Suprapubic skin (tissue), 4 donors: ENCODE data around the gene ZNF23. TPM values are rescaled to one million over a fixed set of nuclear protein-coding genes. Genes with fewer than 3 reads are reported as not detected.

Source experiments
- DNase-seq, 2 donors: peaks; one replicate each; pipeline ENCODE4 v3.0.0-alpha.2; 2019; ENCODE audit warnings: low spot score in 2 of 2
- H3K27ac ChIP-seq: fragments of 200-600 bp; sonication (generic); one replicate; pipeline ENCODE4 v1.5.1; 2019
- H3K27me3 ChIP-seq: fragments of 200-600 bp; sonication (generic); one replicate; pipeline ENCODE4 v1.5.1; 2019
- H3K36me3 ChIP-seq: fragments of 200-600 bp; sonication (generic); one replicate; pipeline ENCODE4 v1.5.1; 2019
- H3K4me1 ChIP-seq: fragments of 200-600 bp; sonication (generic); one replicate; pipeline ENCODE4 v1.5.1; 2019
- H3K4me3 ChIP-seq: fragments of 200-600 bp; sonication (generic); one replicate; pipeline ENCODE4 v1.5.1; 2019; ENCODE audit warnings: mild to moderate bottlenecking
- H3K9me3 ChIP-seq: fragments of 200-600 bp; sonication (generic); one replicate; pipeline ENCODE4 v1.5.1; 2019
- EP300 ChIP-seq: sonication (generic); formaldehyde crosslinking; IDR thresholded peaks from one replicate; pipeline ENCODE4 v1.6.1; 2017; ENCODE audit warnings: antibody characterized with exemption
- POLR2A ChIP-seq, 2 donors: fragments of 450-650 bp; IDR thresholded peaks; one replicate each; pipeline ENCODE4 v1.6.1; 2017; ENCODE audit warnings: antibody characterized with exemption in 2 of 2, mild to moderate bottlenecking in 2 of 2, moderate library complexity in 2 of 2
- POLR2AphosphoS5 ChIP-seq, 3 donors: sonication (generic); formaldehyde crosslinking; IDR thresholded peaks; one replicate each; pipeline ENCODE4 v1.6.1; 2017; ENCODE audit warnings: antibody characterized with exemption in 3 of 3
- WGBS: methylation state at CpG from one replicate; pipeline ENCODE4 v1.1.5; 2018; 5-methylcytosine and 5-hydroxymethylcytosine counted together
- total RNA-seq, 4 donors: library from RNA; depleted of rRNA; stranded (reverse); fragments of >200 nt; gene quantifications; one replicate each; pipeline ENCODE4 v1.1.0, GENCODE V29; 2016
- TF ChIP-seq, protein P1 (sequence below), 2 donors: fragments of 200-600 bp in 1 of 2; fragments of 450-650 bp in 1 of 2; sonication (generic) in 1 of 2; IDR thresholded peaks; one replicate each; pipeline ENCODE4 v1.5.1; 2016 to 2019; ENCODE audit warnings: antibody characterized with exemption in 2 of 2, mild to moderate bottlenecking in 1 of 2, moderate library complexity in 1 of 2

Gene ZNF23
- total RNA-seq, 4 donors from 2014 or later: 2.5 to 5.8 (median 4.8) TPM

DNA sequence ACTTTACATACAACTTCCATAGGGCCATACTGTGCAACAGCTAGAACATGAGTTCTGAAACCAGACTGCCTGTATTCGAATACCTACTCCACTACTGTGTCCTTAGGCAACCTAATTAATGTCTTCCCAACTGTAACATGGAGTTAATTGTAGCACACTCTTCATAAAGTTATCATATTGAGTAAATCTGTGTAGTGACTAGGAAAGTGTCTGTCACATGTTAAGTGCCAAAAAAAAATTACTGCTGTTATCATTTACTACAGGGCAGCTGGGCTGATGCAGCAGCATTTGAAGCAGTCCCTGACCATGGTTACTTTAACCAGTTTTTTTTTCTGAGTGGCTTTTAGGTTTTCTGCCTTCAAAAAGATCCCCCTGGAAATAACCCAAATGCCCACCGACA is 10.9 kb upstream of the ZNF23 start:
- no peak for DNase-seq
- no peak overlapping the region for H3K4me3 ChIP-seq
- H3K4me1 ChIP-seq: no peaks in the 10 kb centered on the region
- no peaks in the 10 kb centered on the region for H3K9me3 ChIP-seq
- no peak overlapping the region for H3K27ac ChIP-seq
- TF ChIP-seq, protein P1, sequence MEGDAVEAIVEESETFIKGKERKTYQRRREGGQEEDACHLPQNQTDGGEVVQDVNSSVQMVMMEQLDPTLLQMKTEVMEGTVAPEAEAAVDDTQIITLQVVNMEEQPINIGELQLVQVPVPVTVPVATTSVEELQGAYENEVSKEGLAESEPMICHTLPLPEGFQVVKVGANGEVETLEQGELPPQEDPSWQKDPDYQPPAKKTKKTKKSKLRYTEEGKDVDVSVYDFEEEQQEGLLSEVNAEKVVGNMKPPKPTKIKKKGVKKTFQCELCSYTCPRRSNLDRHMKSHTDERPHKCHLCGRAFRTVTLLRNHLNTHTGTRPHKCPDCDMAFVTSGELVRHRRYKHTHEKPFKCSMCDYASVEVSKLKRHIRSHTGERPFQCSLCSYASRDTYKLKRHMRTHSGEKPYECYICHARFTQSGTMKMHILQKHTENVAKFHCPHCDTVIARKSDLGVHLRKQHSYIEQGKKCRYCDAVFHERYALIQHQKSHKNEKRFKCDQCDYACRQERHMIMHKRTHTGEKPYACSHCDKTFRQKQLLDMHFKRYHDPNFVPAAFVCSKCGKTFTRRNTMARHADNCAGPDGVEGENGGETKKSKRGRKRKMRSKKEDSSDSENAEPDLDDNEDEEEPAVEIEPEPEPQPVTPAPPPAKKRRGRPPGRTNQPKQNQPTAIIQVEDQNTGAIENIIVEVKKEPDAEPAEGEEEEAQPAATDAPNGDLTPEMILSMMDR (IDR thresholded peaks at IDR 0.05): no peak
- TF ChIP-seq POLR2A (IDR thresholded peaks at IDR 0.05) (no peak), POLR2AphosphoS5 (IDR thresholded peaks at IDR 0.05) (no peak), EP300 (no peak)
- 91% methylated on average over 2 of the region's 2 CpGs for WGBS
- H3K27me3 ChIP-seq: no peaks in the 10 kb centered on the region
- H3K36me3 ChIP-seq: peaks cover 48% of the 10 kb centered on the region

DNA sequence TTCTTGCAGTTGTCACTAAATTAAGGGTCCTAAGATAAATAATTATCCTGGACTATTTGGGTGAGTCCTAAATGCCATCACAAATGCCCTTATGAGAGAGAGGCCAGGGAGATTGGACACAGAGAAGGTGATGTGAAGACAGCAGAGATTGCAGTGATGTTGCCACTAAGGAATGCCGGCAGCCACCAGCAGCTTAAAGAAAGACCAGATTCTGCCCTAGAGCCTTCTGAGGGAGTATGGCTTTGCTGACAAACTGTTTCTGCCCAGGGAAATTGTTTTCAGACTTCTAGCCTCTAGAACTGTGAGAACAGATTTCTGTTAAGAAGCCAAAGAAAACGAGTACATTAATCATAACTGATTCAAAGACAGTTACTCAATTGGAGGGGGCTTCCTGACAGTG is 10.0 kb upstream of the ZNF23 start:
- no peak overlapping the region for H3K27ac ChIP-seq
- WGBS: 69% methylated on average over 2 of the region's 2 CpGs
- no peak for DNase-seq
- H3K36me3 ChIP-seq: peaks cover 39% of the 10 kb centered on the region
- H3K4me3 ChIP-seq: no peak overlapping the region
- TF ChIP-seq EP300 (no peak), POLR2A (IDR thresholded peaks at IDR 0.05) (no peak), POLR2AphosphoS5 (IDR thresholded peaks at IDR 0.05) (no peak)
- TF ChIP-seq, protein P1 (IDR thresholded peaks at IDR 0.05): no peak
- H3K27me3 ChIP-seq: no peaks in the 10 kb centered on the region
- H3K4me1 ChIP-seq: no peaks in the 10 kb centered on the region
- no peaks in the 10 kb centered on the region for H3K9me3 ChIP-seq

DNA sequence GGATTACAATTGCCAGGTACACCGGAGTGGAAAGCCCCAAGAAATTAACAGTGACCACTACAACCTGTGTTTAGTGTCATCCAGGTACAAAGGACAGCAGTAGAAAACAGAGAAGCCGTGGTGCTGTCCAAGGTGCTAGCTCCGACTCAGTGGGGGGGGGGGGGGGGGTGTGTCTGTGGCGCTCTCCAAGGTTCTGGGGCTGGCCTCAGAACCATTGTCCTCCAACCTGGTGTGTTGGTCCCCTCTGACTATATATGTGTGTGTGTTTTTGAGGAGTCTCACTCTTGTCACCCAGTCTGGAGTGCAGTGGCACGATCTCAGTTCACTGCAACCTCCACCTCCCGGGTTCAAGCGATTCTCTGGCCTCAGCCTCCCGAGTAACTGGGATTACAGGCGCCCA is 5.8 kb upstream of the ZNF23 start:
- Histone ChIP-seq H3K36me3 (peaks cover 5% of the 10 kb centered on the region), H3K4me3 (no peak overlapping the region), H3K27ac (no peak overlapping the region), H3K27me3 (no peaks in the 10 kb centered on the region), H3K9me3 (no peaks in the 10 kb centered on the region), H3K4me1 (no peaks in the 10 kb centered on the region)
- no peak for DNase-seq
- 31% methylated on average over 8 of the region's 9 CpGs for WGBS
- TF ChIP-seq POLR2A (IDR thresholded peaks at IDR 0.05) (no peak), POLR2AphosphoS5 (IDR thresholded peaks at IDR 0.05) (no peak), EP300 (no peak)
- TF ChIP-seq, protein P1 (IDR thresholded peaks at IDR 0.05): no peak

DNA sequence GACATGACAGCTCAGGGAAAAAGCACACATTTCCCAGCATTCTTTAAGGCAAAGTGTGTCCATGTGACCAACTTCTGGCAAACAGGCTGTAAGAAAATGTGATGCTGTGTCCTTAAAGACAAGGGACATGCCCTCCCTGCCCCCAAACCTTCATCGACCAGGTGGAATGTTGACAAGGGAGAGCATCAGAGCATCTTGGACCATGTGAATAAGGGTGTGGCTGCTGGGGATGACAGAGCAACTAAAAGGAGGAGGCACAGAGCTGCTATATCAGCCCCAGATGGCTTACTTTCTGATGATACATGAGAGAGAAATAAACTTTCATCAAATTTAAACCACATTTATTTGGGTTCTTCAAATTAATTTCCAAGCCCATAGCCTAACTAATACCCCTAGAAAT is 2.2 kb upstream of the ZNF23 start:
- H3K27ac ChIP-seq: no peak overlapping the region
- H3K4me3 ChIP-seq: no peak overlapping the region
- no peak for TF ChIP-seq POLR2A (IDR thresholded peaks at IDR 0.05)
- no peak for DNase-seq
- WGBS: 45% methylated on average over 1 of the region's 1 CpG
- H3K36me3 ChIP-seq: no peaks in the 10 kb centered on the region
- no peaks in the 10 kb centered on the region for H3K27me3 ChIP-seq
- peaks cover 20% of the 10 kb centered on the region for H3K4me1 ChIP-seq
- H3K9me3 ChIP-seq: no peaks in the 10 kb centered on the region

DNA sequence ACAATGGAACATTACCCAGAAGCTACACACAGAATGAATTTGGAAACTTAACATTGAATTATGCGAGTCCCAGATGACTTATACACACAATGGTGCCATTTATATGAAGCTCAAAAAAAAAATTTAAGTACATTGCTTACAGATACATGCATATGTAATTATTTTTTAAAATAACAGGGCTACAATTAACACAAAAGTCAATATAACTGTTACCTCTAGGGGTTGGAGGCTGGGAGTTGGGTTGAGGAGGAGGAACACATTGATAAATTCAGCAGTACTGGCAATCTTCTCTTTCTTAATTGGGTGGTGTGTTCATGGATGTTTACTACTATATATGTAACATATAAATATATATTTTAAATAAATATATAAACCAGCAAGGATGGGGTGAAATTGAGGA is 1.1 kb downstream of the ZNF23 start:
- 78% methylated on average over 1 of the region's 1 CpG for WGBS
- Histone ChIP-seq H3K27me3 (no peaks in the 10 kb centered on the region), H3K36me3 (peaks cover 8% of the 10 kb centered on the region), H3K9me3 (no peaks in the 10 kb centered on the region), H3K4me3 (peak overlapping the region; percentile 96), H3K4me1 (peaks cover 20% of the 10 kb centered on the region), H3K27ac (no peak overlapping the region)
- no peak for DNase-seq
- no peak for TF ChIP-seq POLR2AphosphoS5 (IDR thresholded peaks at IDR 0.05)
- no peak for TF ChIP-seq EP300
- no peak for TF ChIP-seq POLR2A (IDR thresholded peaks at IDR 0.05)

DNA sequence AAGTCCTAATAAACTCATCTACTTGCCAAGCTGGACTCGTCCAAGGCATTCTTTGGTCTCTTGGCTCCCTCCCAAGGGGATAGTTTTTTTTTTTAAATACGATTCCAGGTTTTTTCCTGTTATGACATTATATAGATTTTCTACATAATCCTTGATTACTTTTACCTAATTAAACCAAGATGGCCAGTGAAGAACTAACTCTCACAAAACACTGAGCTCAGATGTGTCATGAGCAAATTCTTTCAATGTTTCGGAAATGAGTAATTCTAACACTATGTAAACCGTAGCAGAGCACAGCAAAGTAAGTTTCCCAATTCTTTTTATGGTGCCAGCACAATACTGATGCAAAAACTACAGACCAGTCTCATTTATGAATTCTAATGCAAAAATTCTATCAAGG is 1.8 kb downstream of the ZNF23 start:
- Histone ChIP-seq H3K27ac (no peak overlapping the region), H3K9me3 (no peaks in the 10 kb centered on the region), H3K27me3 (no peaks in the 10 kb centered on the region), H3K4me3 (no peak overlapping the region), H3K4me1 (peaks cover 20% of the 10 kb centered on the region), H3K36me3 (peaks cover 16% of the 10 kb centered on the region)
- WGBS: 82% methylated on average over 4 of the region's 4 CpGs
- TF ChIP-seq EP300: no peak
- DNase-seq: no peak

DNA sequence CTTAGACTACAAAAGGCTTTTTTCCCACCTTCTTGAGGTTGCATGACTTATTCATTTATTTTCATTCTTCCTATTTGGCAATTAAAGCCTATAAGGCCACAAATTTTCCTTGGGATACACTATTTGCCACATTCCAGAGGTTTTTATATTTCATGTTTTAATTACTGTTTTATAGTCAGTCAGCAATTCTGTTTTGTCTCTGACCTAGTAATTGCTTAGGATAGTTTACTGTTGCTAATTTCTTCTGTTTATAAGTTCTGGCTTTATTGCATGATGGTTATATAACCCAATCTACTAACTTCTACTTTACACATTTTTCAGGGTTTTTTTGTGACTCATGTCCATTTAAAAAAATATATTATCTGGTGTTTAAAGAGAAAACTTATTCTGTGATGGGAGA is 2.5 kb downstream of the ZNF23 start:
- no peaks in the 10 kb centered on the region for H3K9me3 ChIP-seq
- no peak for DNase-seq

More for the DNA sequence above, 2.5 kb downstream of the ZNF23 start:
- no peak for TF ChIP-seq EP300
- TF ChIP-seq POLR2AphosphoS5 (IDR thresholded peaks at IDR 0.05): no peak
- TF ChIP-seq, protein P1 (IDR thresholded peaks at IDR 0.05): no peak
- TF ChIP-seq POLR2A (IDR thresholded peaks at IDR 0.05): no peak
- Histone ChIP-seq H3K27me3 (no peaks in the 10 kb centered on the region), H3K27ac (no peak overlapping the region), H3K4me1 (peaks cover 20% of the 10 kb centered on the region), H3K36me3 (peaks cover 23% of the 10 kb centered on the region), H3K4me3 (no peak overlapping the region)
